Right lobe of liver (tissue), 6 donors: Measurements from ENCODE around the gene NR2E3. TPM values are rescaled to one million over a fixed set of nuclear protein-coding genes. Genes with fewer than 3 reads are reported as not detected.

Source experiments
- ATAC-seq, 4 donors: fragments of 200-7000 bp; cut with Tn5 transposase; one replicate each; pipeline ENCODE4 v1.9.1; 2020; ENCODE audit warnings: mild to moderate bottlenecking in 4 of 4, moderate library complexity in 4 of 4
- DNase-seq, 3 donors: peaks; one replicate each; pipeline ENCODE4 v3.0.0-alpha.2; 2020
- H3K27ac ChIP-seq, 3 donors: fragments of 200-600 bp; one replicate each; pipeline ENCODE4 v1.8.0; 2022
- H3K27me3 ChIP-seq, 2 donors: fragments of 200-600 bp; one replicate each; pipeline ENCODE4 v1.8.0; 2022
- H3K36me3 ChIP-seq, 4 donors: fragments of 200-600 bp; sonication (generic) in 1 of 4; one replicate each; pipeline versions ENCODE4 v1.5.1 to v1.8.0; 2017 to 2022; ENCODE audit warnings: control low read depth in 1 of 4
- H3K4me1 ChIP-seq, 4 donors: fragments of 200-600 bp; sonication (generic) in 1 of 4; one replicate each; pipeline versions ENCODE4 v1.5.1 to v1.8.0; 2017 to 2022; ENCODE audit warnings: control low read depth in 1 of 4
- H3K4me3 ChIP-seq, 3 donors: fragments of 200-600 bp; one replicate each; pipeline ENCODE4 v1.8.0; 2022
- H3K9me3 ChIP-seq, 4 donors: fragments of 200-600 bp; sonication (generic) in 1 of 4; one replicate each; pipeline versions ENCODE4 v1.5.1 to v1.8.0; 2017 to 2022; ENCODE audit warnings: control low read depth in 1 of 4
- CTCF ChIP-seq, 4 donors: fragments of 200-600 bp in 3 of 4; fragments of 450-650 bp in 1 of 4; IDR thresholded peaks; one replicate each; pipeline versions ENCODE4 v1.5.1 to v1.8.0; 2016 to 2022; ENCODE audit warnings: antibody characterized with exemption in 4 of 4, mild to moderate bottlenecking in 2 of 4
- POLR2A ChIP-seq: fragments of 450-650 bp; IDR thresholded peaks from one replicate; pipeline ENCODE4 v1.6.1; 2017; ENCODE audit warnings: antibody characterized with exemption, mild to moderate bottlenecking
- WGBS: methylation state at CpG from one replicate; pipeline ENCODE4 v1.1.6; 2018; ENCODE audit warnings: low coverage, low lambda C conversion rate; ENCODE audit not compliant: insufficient coverage; ENCODE audit errors: missing lambda C conversion rate; 5-methylcytosine and 5-hydroxymethylcytosine counted together
- intact Hi-C, 2 donors: fragments of 100-400 bp; cut with DNase I; formaldehyde crosslinking; loops; one replicate each; pipeline versions ENCODE4 v1.11.2 to v1.14.1; 2022
- total RNA-seq, 6 experiments: library from RNA; depleted of rRNA in 2 of 6; stranded (reverse); fragments of >200 nt in 2 of 6; fragmentation: NEBNext Ultra II Directional in 3 of 6; extraction: Animal tissue kit (Norgen Biotek cat#: 25700) in 3 of 6; gene quantifications; one replicate each; pipeline versions ENCODE4 v1.1.0 to v1.2.4, GENCODE V29; 2016 to 2023
- donor health status: DM: no; HTN: yes; CAD: no.
- donor health status: DM: no; HTN: no; CAD: no.
- donor health status: DM: no; HTN: no; CAD: no.
- donor health status: DM: no; HTN: yes; CAD: no.
- donor health status: DM: no; HTN: yes; CAD: no.

NR2E3 gene
- total RNA-seq, 6 experiments from 2014 or later = 0.11 to 0.51 TPM; not detected in 4

GRCh38 chr15:71826196-71826595, 15.8 kb downstream of the NR2E3 start:
- no peak for ATAC-seq

GRCh38 chr15:71830981-71831380, 20.6 kb downstream of the NR2E3 start:
- H3K4me1 ChIP-seq = no peaks in the 10 kb centered on the region
- ATAC-seq (no peak), DNase-seq (no peak)
- H3K9me3 ChIP-seq = no peaks in the 10 kb centered on the region
- intact Hi-C loops = no loop called here
- H3K27ac ChIP-seq = no peak overlapping the region
- no peaks in the 10 kb centered on the region for H3K27me3 ChIP-seq
- H3K4me3 ChIP-seq = no peak overlapping the region
- peaks cover 0 to 4% (median 0%) of the 10 kb centered on the region in 4 donors for H3K36me3 ChIP-seq
- TF ChIP-seq POLR2A (no peak), CTCF (IDR thresholded peaks at IDR 0.05) (no peak)
- 94% methylated on average over 2 of the region's 2 CpGs for WGBS

More at GRCh38 chr15:71826196-71826595, 15.8 kb downstream of the NR2E3 start:
- 94% methylated on average over 3 of the region's 5 CpGs for WGBS
- H3K36me3 ChIP-seq = peaks cover 0 to 4% (median 0%) of the 10 kb centered on the region in 4 donors
- no peaks in the 10 kb centered on the region for H3K4me1 ChIP-seq
- no peak overlapping the region for H3K4me3 ChIP-seq
- no peak overlapping the region for H3K27ac ChIP-seq
- H3K27me3 ChIP-seq = no peaks in the 10 kb centered on the region
- H3K9me3 ChIP-seq = peaks cover 0 to 16% (median 7%) of the 10 kb centered on the region in 4 donors
- DNase-seq = no peak
- TF ChIP-seq POLR2A (no peak), CTCF (IDR thresholded peaks at IDR 0.05) (no peak)
- intact Hi-C loops = no loop called here

- Histone ChIP-seq H3K27ac (no peak overlapping the region), H3K9me3 (no peaks in the 10 kb centered on the region), H3K4me3 (no peak overlapping the region), H3K27me3 (no peaks in the 10 kb centered on the region), H3K4me1 (no peaks in the 10 kb centered on the region), H3K36me3 (no peaks in the 10 kb centered on the region)
- WGBS = 92% methylated on average over 3 of the region's 3 CpGs
- intact Hi-C loops = no loop called here
- DNase-seq (no peak), ATAC-seq (no peak)
- TF ChIP-seq CTCF (IDR thresholded peaks at IDR 0.05) (no peak), POLR2A (no peak)
Measured at GRCh38 chr15:71841563-71841962, 31.2 kb downstream of the NR2E3 start.

GRCh38 chr15:71844916-71845315, 34.6 kb downstream of the NR2E3 start:
- H3K36me3 ChIP-seq = peaks cover 0 to 3% (median 0%) of the 10 kb centered on the region in 4 donors
- WGBS = 71% methylated on average over 2 of the region's 2 CpGs
- intact Hi-C loops = no loop called here

More at GRCh38 chr15:71844916-71845315, 34.6 kb downstream of the NR2E3 start:
- Histone ChIP-seq H3K9me3 (no peaks in the 10 kb centered on the region), H3K4me3 (no peak overlapping the region), H3K27me3 (no peaks in the 10 kb centered on the region), H3K27ac (no peak overlapping the region), H3K4me1 (no peaks in the 10 kb centered on the region)
- DNase-seq (no peak), ATAC-seq (no peak)
- TF ChIP-seq CTCF (IDR thresholded peaks at IDR 0.05) (no peak), POLR2A (no peak)
